Smooth muscle cell (in vitro differentiated cells): ENCODE data around the gene BCL7C. TPM values are rescaled to one million over a fixed set of nuclear protein-coding genes. Genes with fewer than 3 reads are reported as not detected.
A peak's percentile ranks its signal among the peaks of the same experiment; 100 is the strongest.

ENCODE experiments used
- DNase-seq: peaks from one replicate; lab custom pipeline; 2025; ENCODE audit not compliant: unreplicated experiment; lab: John Stamatoyannopoulos, UW
- H2AFZ ChIP-seq: fragments of 200-600 bp; sonication (generic); 2 replicates; pipeline ENCODE4 v1.6.0; 2016; ENCODE audit warnings: antibody characterized with exemption, low read depth, mild to moderate bottlenecking
- H3F3A ChIP-seq: fragments of 200-600 bp; sonication (generic); 2 replicates; pipeline ENCODE4 v1.6.0; 2017; ENCODE audit warnings: antibody characterized with exemption, low read depth
- H3K27ac ChIP-seq: fragments of 200-600 bp; sonication (generic); 2 replicates; pipeline ENCODE4 v1.5.1; 2016; ENCODE audit warnings: low read depth, mild to moderate bottlenecking
- H3K27me3 ChIP-seq: fragments of 200-600 bp; sonication (generic); 2 replicates; pipeline ENCODE4 v1.6.1; 2016; ENCODE audit warnings: low read depth, mild to moderate bottlenecking
- H3K36me3 ChIP-seq: fragments of 200-600 bp; sonication (generic); 2 replicates; pipeline ENCODE4 v1.5.1; 2016; ENCODE audit warnings: low read depth
- H3K4me1 ChIP-seq: fragments of 200-600 bp; sonication (generic); 2 replicates; pipeline ENCODE4 v1.5.1; 2016; ENCODE audit warnings: low read depth
- H3K4me2 ChIP-seq: fragments of 200-600 bp; sonication (generic); 2 replicates; pipeline ENCODE4 v1.6.0; 2016; ENCODE audit warnings: mild to moderate bottlenecking
- H3K4me3 ChIP-seq: fragments of 200-600 bp; sonication (generic); 2 replicates; pipeline ENCODE4 v1.5.1; 2016; ENCODE audit warnings: mild to moderate bottlenecking
- H3K79me2 ChIP-seq: fragments of 200-600 bp; sonication (generic); 2 replicates; pipeline ENCODE4 v1.6.0; 2016; ENCODE audit warnings: low read depth, mild to moderate bottlenecking
- H3K9ac ChIP-seq: fragments of 200-600 bp; sonication (generic); 2 replicates; pipeline ENCODE4 v1.6.0; 2016; ENCODE audit warnings: low read depth
- H3K9me3 ChIP-seq: fragments of 200-600 bp; sonication (generic); replicated peaks from 2 replicates; pipeline ENCODE4 v1.5.1; 2016; ENCODE audit warnings: low read depth
- H4K20me1 ChIP-seq: fragments of 200-600 bp; sonication (generic); 2 replicates; pipeline ENCODE4 v1.6.0; 2016; ENCODE audit warnings: low read depth
- WGBS: methylation state at CpG from one replicate; pipeline ENCODE4 v1.1.7; 2016; ENCODE audit warnings: low lambda C conversion rate; 5-methylcytosine and 5-hydroxymethylcytosine counted together
- polyA plus RNA-seq: library from polyadenylated mRNA; unstranded; fragments of >200 nt; fragmentation: Nextera tagmentation; extraction: Ambion mirVana; gene quantifications from 2 replicates; pipeline ENCODE4 v1.2.1, GENCODE V29; 2016
- total RNA-seq: library from RNA; depleted of rRNA; stranded (reverse); fragments of >200 nt; gene quantifications from 2 replicates; pipeline ENCODE4 v1.2.3, GENCODE V29; 2014
- TF ChIP-seq, protein P1 (sequence below): fragments of 200-600 bp; sonication (generic); IDR thresholded peaks from 2 replicates; pipeline ENCODE4 v1.5.1; 2017; ENCODE audit warnings: borderline replicate concordance, mild to moderate bottlenecking, antibody characterized with exemption; ENCODE audit not compliant: insufficient read depth, poor library complexity, severe bottlenecking

The BCL7C gene
- total and polyA plus RNA-seq, 2 experiments from 2014 or later, result 34.2 to 76.1 TPM

DNA sequence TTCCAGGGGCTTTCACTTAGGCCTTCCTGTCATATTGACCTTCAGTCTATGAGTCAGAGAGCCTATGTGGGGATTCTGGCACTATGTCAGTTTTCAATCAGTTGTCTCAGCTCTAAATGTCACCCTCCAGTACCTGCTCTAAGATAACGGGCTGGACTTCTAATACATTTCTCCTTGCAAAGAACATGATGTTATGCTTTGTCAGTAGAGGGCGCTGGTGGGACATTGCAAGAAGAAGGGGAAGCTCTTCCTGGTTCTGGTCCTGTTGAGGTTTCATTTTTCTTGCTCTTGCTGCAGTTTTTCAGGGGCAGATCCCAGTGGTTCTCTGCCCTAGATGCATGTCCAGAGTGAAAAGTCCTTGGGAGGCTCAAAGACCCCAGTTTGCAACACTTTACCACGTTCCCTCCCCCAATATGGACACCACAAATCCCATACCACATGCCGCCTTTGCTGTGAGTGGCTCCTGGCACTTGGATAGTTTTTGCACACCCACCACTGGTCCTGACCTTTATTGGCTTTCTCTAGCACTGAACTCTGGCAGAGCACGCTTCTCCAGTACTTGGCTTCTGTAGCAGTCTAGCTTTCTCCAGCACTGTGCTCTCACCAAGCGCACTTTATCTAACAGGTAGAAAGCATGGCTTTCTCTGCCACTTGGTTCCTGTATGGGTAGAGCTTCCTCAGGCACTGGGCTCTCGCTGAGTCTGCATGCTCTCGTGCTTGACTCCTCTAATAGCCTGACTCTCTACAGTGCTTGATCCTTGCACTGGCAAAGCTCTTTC is 49.0 kb downstream of the BCL7C start:
- Histone ChIP-seq H3K9me3 (no peaks in the 10 kb centered on the region), H2AFZ (no peak overlapping the region), H3K36me3 (no peaks in the 10 kb centered on the region), H3K9ac (no peak overlapping the region), H3K4me3 (no peak overlapping the region), H3K79me2 (no peaks in the 10 kb centered on the region), H3K27me3 (no peaks in the 10 kb centered on the region), H3F3A (peaks cover 6% of the 10 kb centered on the region), H3K27ac (no peak overlapping the region), H3K4me1 (no peaks in the 10 kb centered on the region), H3K4me2 (peak overlapping the region; percentile 44), H4K20me1 (no peaks in the 10 kb centered on the region)
- TF ChIP-seq, protein P1, sequence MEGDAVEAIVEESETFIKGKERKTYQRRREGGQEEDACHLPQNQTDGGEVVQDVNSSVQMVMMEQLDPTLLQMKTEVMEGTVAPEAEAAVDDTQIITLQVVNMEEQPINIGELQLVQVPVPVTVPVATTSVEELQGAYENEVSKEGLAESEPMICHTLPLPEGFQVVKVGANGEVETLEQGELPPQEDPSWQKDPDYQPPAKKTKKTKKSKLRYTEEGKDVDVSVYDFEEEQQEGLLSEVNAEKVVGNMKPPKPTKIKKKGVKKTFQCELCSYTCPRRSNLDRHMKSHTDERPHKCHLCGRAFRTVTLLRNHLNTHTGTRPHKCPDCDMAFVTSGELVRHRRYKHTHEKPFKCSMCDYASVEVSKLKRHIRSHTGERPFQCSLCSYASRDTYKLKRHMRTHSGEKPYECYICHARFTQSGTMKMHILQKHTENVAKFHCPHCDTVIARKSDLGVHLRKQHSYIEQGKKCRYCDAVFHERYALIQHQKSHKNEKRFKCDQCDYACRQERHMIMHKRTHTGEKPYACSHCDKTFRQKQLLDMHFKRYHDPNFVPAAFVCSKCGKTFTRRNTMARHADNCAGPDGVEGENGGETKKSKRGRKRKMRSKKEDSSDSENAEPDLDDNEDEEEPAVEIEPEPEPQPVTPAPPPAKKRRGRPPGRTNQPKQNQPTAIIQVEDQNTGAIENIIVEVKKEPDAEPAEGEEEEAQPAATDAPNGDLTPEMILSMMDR, result peak; percentile 79
- DNase-seq, result no peak
- WGBS, result 45% methylated on average over 8 of the region's 8 CpGs

DNA sequence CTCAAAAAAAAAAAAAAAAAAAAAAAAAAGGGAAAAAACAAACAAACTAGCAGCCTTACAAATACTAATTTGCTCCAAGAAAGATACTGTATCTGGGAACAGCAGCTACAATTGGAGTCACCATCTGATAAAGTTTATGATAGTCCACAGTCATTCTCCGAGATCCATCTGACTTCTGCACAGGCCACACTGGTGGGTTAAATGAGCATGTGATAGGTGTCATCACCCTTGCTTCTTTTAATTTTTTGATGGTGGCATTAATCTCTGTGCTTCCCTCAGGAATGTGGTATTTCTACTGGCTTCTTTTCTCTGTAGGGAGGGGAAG is 49.6 kb downstream of the BCL7C start:
- Histone ChIP-seq H3K27me3 (no peaks in the 10 kb centered on the region), H3K79me2 (no peaks in the 10 kb centered on the region), H3K4me3 (no peak overlapping the region), H3K9ac (no peak overlapping the region), H2AFZ (no peak overlapping the region), H3K4me2 (no peak overlapping the region), H3K9me3 (no peaks in the 10 kb centered on the region), H4K20me1 (no peaks in the 10 kb centered on the region), H3F3A (peaks cover 6% of the 10 kb centered on the region), H3K4me1 (no peaks in the 10 kb centered on the region), H3K36me3 (no peaks in the 10 kb centered on the region), H3K27ac (no peak overlapping the region)
- WGBS, result 79% methylated on average over 1 of the region's 1 CpG
- no peak for DNase-seq
- TF ChIP-seq, protein P1, result no peak

DNA sequence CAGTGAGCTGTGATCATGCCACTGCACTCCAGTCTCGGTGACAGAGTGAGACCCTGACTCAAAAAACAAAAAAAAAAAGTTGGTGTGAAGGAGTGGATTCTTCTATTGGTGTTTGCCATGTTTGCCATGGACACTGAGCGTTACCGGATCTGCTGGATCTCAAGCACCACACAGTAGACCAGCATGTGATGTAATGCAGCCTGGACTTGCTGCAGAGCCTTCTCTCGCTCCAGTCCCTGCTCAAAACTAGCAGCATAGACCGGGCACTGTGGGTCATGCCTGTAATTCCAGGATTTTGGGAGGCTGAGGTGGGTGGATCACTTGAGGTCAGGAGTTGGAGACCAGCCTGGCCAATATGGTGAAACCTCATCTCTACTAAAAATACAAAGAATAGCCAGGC is 50.4 kb downstream of the BCL7C start:
- no peak overlapping the region for H3K27ac ChIP-seq
- H3K4me1 ChIP-seq, result no peaks in the 10 kb centered on the region
- peaks cover 6% of the 10 kb centered on the region for H3F3A ChIP-seq
- no peaks in the 10 kb centered on the region for H3K27me3 ChIP-seq
- H3K4me2 ChIP-seq, result no peak overlapping the region
- DNase-seq, result no peak
- H3K9ac ChIP-seq, result no peak overlapping the region
- no peaks in the 10 kb centered on the region for H3K9me3 ChIP-seq
- H2AFZ ChIP-seq, result no peak overlapping the region
- TF ChIP-seq, protein P1, result no peak
- WGBS, result 94% methylated on average over 5 of the region's 5 CpGs
- H3K79me2 ChIP-seq, result no peaks in the 10 kb centered on the region
- no peak overlapping the region for H3K4me3 ChIP-seq
- no peaks in the 10 kb centered on the region for H3K36me3 ChIP-seq
- no peaks in the 10 kb centered on the region for H4K20me1 ChIP-seq

DNA sequence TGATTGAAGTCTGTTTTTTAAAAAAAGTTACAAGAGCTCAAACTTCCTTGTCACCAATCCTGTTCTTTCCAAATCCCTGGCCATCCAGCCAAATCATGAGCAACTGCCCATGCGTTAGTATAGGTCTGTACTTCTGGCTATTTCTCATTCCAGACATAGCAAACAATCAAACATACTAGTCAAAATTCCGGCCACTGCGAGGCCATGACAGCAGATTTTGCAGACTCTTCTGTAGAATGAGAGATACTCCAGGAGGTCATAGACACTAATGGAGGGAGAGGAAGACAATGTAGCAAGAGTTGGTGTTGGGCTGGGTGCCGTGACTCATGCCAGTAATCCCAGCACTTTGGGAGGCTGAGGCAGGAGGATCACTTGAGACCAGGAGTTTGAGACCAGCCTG is 50.9 kb downstream of the BCL7C start:
- H3K27me3 ChIP-seq, result no peaks in the 10 kb centered on the region
- H3K4me3 ChIP-seq, result no peak overlapping the region
- H2AFZ ChIP-seq, result no peak overlapping the region
- TF ChIP-seq, protein P1, result no peak
- peaks cover 6% of the 10 kb centered on the region for H3F3A ChIP-seq
- H3K9ac ChIP-seq, result no peak overlapping the region
- H3K36me3 ChIP-seq, result no peaks in the 10 kb centered on the region
- WGBS, result 94% methylated on average over 4 of the region's 4 CpGs
- H3K79me2 ChIP-seq, result no peaks in the 10 kb centered on the region
- H3K4me1 ChIP-seq, result no peaks in the 10 kb centered on the region
- no peak overlapping the region for H3K4me2 ChIP-seq
- no peak overlapping the region for H3K27ac ChIP-seq
- H3K9me3 ChIP-seq, result no peaks in the 10 kb centered on the region
- H4K20me1 ChIP-seq, result no peaks in the 10 kb centered on the region
- DNase-seq, result no peak
